ENCODE results near the gene PLA2G4D.

DNA sequence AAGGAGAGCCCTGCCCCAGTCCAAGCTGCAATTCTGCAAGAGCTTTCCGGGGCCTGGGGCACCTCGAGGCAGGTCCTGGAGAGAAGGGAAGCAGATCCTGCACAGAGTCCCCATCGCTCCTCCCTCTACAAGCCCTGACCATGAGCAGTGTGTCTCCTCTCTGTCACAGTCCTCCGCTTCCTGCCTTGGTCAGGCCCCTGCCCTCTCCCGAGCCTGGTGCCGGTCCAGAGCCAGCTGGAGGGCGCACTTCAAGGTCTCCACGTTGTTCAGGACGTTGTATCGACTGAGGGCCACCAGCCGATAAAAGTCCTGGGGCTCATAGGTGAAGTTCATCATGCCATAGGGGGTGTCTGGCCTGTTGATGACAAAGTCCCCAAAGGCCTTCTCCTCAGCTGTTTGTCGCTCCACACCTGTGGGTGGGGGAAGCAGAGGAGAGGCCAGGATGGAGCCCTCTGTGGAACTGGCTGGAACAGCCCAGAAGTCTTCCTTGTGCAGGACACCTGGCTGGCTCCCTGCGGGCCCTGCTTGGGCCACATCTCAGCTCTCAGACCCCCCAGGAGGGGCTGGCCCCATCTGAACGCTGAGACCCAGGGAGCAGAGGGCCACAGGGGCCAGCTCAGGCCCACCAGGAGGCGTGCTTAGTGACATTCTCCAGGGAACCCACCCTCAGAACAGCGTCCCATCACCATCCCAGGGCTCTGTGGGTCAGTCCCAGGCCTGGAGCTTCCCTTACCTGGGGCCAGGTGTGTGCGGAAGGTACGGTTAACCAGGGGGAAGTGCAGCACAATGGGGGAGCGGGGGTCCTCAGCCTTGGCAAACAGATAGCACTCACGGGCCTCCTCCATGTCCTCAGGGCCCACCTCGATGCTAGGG, 47.7 kb upstream of the PLA2G4D start:
- no peak for TF ChIP-seq CTCF (IDR thresholded peaks at IDR 0.05 in 2 of 3, conservative IDR thresholded peaks at IDR 0.05 in 1 of 3; ENCODE audit: control insufficient read depth in 2 of 3, extremely low read depth in 1 of 3, insufficient read depth in 1 of 3, low read depth in 3 of 3, low read length in 3 of 3)
- TF ChIP-seq RELA (IDR thresholded peaks at IDR 0.05; ENCODE audit: borderline replicate concordance, partially characterized antibody) = no peak
- TF ChIP-seq HDAC6 (IDR thresholded peaks at IDR 0.05; ENCODE audit: unreplicated experiment) = no peak
- no peak for TF ChIP-seq CEBPZ (IDR thresholded peaks at IDR 0.05; ENCODE audit: low read depth, low read length)
- no peak for TF ChIP-seq EGR1 (IDR thresholded peaks at IDR 0.05; ENCODE audit: borderline replicate concordance in 1 of 2, low read depth in 2 of 2, low read length in 2 of 2)
- no peak for TF ChIP-seq NFYB (IDR thresholded peaks at IDR 0.05; ENCODE audit: insufficient read depth, low read depth, low read length)
- no peak for TF ChIP-seq EED (IDR thresholded peaks at IDR 0.05; ENCODE audit: low read depth)
- TF ChIP-seq ZNF384 (IDR thresholded peaks at IDR 0.05; ENCODE audit: borderline replicate concordance, low read depth, low read length) = no peak
- TF ChIP-seq RFX5 (IDR thresholded peaks at IDR 0.05; ENCODE audit: low read depth, low read length) = no peak
- TF ChIP-seq JUND (IDR thresholded peaks at IDR 0.05; ENCODE audit: low read depth, low read length) = no peak

All from GM12878 (cell line).